HG03139 (cell line): ENCODE measurements around the gene BMP5.

Experiments used
- ATAC-seq: cut with Tn5 transposase; IDR thresholded peaks from one replicate; pipeline ENCODE4 v1.9.1; 2021; ENCODE audit not compliant: unreplicated experiment

BMP5 gene

DNA sequence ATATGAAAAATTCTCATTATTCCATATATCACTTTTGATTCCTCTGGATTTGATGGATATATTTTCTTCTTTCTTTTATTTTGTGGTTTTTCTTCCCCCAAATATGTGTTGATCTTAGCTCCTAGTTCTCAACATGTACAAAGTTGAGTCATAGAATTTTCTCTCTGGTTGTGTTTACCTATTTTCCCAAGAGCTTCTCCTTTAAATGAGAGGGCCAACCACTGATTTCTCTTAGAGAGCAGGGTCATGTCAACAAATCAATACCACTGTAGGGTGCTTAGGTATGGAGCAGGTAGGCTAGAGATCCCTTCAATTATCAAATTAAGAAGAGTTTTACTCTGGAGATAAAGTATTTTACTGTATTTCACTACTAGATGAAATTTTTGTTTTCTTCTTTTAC, 145.7 kb downstream of the BMP5 start:
- no peak for ATAC-seq

DNA sequence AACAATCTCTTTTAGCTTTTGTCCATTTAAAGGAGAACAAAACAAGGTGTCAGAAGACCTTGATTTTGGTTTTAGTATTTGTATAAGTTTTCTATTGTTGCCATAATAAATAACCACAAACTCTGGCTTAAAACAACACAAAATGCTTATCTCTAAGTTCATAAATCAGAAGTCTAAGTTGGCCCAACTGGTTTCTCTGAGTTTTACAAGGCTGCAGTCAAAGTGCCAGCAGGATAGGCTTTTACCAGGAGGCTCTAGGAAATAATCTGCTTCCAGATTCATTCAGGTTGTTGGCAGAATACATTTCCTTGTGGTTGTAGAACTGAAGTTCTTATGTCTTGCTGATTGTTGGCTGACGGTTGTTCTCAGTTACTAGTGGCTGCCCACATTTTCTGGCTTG, 149.2 kb downstream of the BMP5 start:
- ATAC-seq = no peak

DNA sequence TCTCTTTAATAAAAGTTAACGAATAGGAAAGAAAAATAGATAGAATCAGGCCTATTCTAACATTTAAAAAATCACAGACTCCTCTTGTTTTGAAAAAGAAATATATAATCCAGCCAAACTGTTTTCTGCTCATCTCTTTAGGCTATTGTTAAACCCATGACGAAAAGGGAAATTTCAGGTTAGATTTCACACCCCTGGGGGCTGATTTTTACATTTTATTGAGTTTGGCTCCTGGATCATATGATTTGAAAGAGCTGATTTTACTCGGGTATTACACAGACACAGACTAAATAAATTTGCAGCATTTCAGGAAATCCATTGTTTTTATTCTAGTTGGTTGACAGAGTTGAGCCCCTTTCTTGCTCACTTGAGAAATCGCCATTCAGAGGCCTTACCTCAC, 160.6 kb downstream of the BMP5 start:
- ATAC-seq = no peak

DNA sequence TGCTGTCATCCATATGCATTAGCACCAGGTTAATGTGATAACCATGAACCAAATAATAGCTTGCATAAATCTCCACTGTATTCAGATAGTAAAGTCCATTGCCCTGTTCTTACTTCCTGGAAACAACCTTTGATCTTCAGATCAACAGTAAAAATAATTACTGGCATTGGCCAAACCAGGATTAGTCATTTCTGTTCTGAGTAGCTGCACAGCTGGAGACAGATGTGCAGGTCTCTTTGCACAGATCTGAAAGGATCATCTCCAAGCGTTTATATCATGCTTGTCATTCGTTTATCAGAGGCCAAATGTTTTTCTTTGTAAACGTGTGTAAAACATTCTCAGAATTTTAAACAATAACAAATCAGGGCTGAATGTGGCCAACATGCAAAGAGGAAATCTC, 162.0 kb downstream of the BMP5 start:
- ATAC-seq = no peak

DNA sequence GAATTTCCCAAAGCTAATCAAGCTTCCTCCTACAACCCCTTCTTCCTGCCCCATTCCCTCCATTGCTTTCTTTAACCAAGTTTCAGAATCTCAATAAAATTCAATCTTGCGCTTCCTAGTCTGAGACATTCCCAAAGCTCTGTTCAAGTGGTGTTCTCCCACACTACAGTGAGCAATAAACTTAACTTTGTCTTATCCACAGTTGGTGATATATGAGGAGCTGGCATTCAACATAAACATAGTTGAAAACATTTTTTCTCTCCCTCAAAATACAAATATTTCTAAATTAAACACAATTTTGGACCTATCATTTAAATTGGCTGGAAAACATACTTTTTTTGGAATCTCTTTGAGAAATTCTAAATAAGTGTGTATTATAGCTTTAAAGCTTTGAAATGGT, 166.7 kb downstream of the BMP5 start:
- ATAC-seq = no peak

DNA sequence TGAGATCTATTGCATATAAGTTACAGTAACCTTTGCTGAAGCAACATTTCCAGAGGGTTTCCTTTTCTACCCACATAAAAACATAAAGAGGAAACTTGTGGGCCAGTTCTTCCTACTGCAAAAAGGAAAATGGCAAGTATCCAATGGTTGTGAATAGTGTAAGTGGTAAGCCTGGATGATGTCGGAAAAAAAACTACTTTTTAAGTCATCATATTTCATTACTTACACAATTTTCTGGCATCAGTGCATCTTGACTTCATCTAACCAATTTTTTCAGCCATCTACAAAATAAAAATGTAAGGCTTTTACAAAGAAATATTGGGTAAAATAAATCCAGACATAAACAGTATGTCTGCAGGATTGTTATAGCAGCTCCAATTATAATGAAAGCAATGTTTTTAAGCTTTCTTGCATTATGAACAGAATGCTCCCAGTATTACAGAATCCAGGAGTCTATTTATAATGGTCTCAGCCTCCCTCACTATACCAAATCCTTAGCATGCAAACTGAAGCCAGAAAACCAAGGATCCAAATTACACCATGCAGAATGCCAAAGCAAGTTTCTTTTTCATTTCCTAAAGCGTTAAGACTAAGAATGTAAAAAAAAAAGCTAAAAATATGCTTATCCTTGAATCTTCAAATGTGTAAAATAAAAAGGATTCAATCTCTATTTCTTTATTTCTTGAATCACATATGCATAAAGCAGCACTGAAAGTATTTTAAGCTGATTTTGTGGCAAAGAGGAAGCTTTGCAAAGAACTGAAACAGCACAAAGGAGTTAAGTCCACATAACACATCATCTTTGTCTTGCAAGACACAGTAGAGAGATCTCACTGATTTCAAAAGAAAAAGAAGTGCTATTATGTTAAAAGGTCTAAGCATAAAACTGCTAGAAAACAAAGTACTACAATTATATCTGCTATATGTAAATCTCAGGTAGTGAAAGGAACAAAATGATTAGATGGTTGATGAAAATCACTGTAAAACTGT, 169.6 kb downstream of the BMP5 start:
- ATAC-seq = no peak

DNA sequence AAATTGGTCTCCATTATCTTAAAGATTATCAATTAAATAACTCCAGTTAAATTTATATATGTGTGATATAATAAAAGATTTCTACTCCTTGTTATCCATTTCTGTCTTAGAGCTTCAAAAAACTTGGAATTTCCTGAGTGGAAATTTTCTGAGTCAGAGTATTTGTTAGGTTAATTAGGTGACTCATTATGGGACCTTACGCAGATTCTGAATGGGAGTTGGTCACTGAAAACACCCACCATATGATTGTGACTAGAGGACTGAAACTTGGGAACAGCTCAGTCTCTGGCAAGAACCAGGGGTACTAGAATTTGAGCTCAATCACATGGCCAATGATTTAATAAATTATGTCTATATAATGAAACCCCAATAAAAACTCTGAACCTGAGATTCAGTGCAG, 171.0 kb downstream of the BMP5 start:
- ATAC-seq = no peak
